Measurements from ENCODE around the gene RAB22A. TPM values are rescaled to one million over a fixed set of nuclear protein-coding genes. Genes with fewer than 3 reads are reported as not detected.
A peak's percentile ranks its signal among the peaks of the same experiment; 100 is the strongest.

The RAB22A gene
- total RNA-seq, 2 donors from 2014 or later = 8.4 to 11.6 TPM

DNA sequence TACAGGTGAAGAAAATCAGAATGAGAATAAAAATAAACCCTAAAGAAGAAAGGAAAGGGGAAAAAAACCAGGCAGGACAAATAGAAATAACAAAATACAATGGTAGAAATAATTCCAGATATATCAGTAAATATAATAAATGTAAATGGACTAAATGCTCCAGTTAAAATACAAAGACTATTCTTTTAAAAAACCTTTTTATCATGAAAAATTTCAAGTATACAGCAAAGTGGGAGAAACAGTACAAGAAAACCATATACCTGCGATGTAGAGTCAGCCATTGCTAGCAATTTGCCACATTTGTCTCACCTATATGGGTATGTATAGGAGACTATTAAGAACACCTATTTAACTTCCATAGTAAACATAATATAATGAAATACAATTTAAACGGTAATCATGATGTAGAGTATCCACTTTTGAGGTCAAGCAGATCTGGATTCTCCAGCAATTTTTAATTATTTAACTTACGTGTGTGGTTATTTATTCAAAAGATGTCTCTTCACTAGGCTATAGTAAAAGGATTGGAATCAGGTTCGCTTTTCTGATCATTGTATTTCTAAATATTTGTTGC, 78.6 kb downstream of the RAB22A start:
- WGBS, 2 experiments (ENCODE audit: insufficient coverage in 1 of 2, insufficient read length in 1 of 2) = 0 to 64% methylated on average over 1 to 3 of the region's 4 CpGs
- no peaks in the 10 kb centered on the region for H3K9me3 ChIP-seq (ENCODE audit: control insufficient read depth, low read length)
- peaks cover 4% of the 10 kb centered on the region for H3K4me1 ChIP-seq (ENCODE audit: control insufficient read depth, insufficient read depth, low read length)
- no peak overlapping the region for H3K9ac ChIP-seq (ENCODE audit: extremely low read depth, low read length, poor library complexity, severe bottlenecking)
- H3K4me3 ChIP-seq (ENCODE audit: low read length) = peak overlapping the region; percentile 70
- Mint-ChIP-seq H3K27me3 (ENCODE audit: insufficient read depth) (no peaks in the 10 kb centered on the region), H3K27ac (no peak overlapping the region), H3K4me1 (peaks cover 19% of the 10 kb centered on the region), H3K9me3 (peaks cover 2% of the 10 kb centered on the region), H3K4me3 (no peak overlapping the region), H3K36me3 (ENCODE audit: low read depth) (peaks cover 21% of the 10 kb centered on the region)
- TF ChIP-seq, protein P1, sequence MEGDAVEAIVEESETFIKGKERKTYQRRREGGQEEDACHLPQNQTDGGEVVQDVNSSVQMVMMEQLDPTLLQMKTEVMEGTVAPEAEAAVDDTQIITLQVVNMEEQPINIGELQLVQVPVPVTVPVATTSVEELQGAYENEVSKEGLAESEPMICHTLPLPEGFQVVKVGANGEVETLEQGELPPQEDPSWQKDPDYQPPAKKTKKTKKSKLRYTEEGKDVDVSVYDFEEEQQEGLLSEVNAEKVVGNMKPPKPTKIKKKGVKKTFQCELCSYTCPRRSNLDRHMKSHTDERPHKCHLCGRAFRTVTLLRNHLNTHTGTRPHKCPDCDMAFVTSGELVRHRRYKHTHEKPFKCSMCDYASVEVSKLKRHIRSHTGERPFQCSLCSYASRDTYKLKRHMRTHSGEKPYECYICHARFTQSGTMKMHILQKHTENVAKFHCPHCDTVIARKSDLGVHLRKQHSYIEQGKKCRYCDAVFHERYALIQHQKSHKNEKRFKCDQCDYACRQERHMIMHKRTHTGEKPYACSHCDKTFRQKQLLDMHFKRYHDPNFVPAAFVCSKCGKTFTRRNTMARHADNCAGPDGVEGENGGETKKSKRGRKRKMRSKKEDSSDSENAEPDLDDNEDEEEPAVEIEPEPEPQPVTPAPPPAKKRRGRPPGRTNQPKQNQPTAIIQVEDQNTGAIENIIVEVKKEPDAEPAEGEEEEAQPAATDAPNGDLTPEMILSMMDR (conservative IDR thresholded peaks at IDR 0.05) = no peak
- no peak for DNase-seq
- H3K36me3 ChIP-seq (ENCODE audit: control insufficient read depth, insufficient read depth, low read length) = peaks cover 27% of the 10 kb centered on the region
- no peak overlapping the region for H3K27ac ChIP-seq (ENCODE audit: low read depth, low read length)
- H3K27me3 ChIP-seq (ENCODE audit: control insufficient read depth, insufficient read depth, low read length, poor library complexity, severe bottlenecking) = no peaks in the 10 kb centered on the region

DNA sequence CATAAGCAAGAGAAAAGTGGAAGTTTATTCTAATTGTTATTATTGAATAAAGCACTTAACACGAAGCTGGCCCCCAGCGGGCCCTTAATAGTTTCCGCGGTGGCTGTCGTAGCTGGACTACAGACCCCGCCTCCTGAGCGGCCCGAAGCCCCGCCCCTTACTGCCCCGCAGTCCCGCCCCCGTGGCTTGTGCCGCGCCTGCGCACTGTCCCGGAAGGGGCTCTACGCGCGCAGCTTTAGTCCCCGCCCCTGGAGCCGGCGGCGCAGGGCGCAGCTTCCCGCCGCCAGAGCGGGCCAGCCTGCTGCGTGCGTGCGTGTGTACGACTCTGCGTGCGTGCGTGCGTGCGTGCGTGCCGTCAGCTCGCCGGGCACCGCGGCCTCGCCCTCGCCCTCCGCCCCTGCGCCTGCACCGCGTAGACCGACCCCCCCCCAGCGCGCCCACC, 79.4 kb downstream of the RAB22A start, which contains the start of gene VAPB:
Gene VAPB, plus strand, starts transcription at position 348 of the 442 bp plus-strand sequence. CDS start 231 bp downstream, outside the sequence.
- Histone ChIP-seq H3K36me3 (ENCODE audit: control insufficient read depth, insufficient read depth, low read length) (peaks cover 27% of the 10 kb centered on the region), H3K4me3 (ENCODE audit: low read length) (peak within 1 kb of the TSS; percentile 93), H3K27ac (ENCODE audit: low read depth, low read length) (peak within 1 kb of the TSS; percentile 80), H3K27me3 (ENCODE audit: control insufficient read depth, insufficient read depth, low read length, poor library complexity, severe bottlenecking) (no peaks in the 10 kb centered on the region), H3K9ac (ENCODE audit: extremely low read depth, low read length, poor library complexity, severe bottlenecking) (peak within 1 kb of the TSS; percentile 74), H3K9me3 (ENCODE audit: control insufficient read depth, low read length) (no peaks in the 10 kb centered on the region), H3K4me1 (ENCODE audit: control insufficient read depth, insufficient read depth, low read length) (peaks cover 4% of the 10 kb centered on the region)
- peak within 1 kb of the TSS; percentile 88 for H3K27ac Mint-ChIP-seq
- WGBS, 2 experiments (ENCODE audit: insufficient coverage in 1 of 2, insufficient read length in 1 of 2) = 0% methylated on average over 4 to 51 of the region's 51 CpGs
- TF ChIP-seq, protein P1 (conservative IDR thresholded peaks at IDR 0.05) = no peak
- peak within 1 kb of the TSS; percentile 72 for H3K4me3 Mint-ChIP-seq
- H3K9me3 Mint-ChIP-seq = peaks cover 2% of the 10 kb centered on the region
- no peaks in the 10 kb centered on the region for H3K27me3 Mint-ChIP-seq (ENCODE audit: insufficient read depth)
- DNase-seq = peak; percentile 98
- H3K4me1 Mint-ChIP-seq = peaks cover 19% of the 10 kb centered on the region
- peaks cover 26% of the 10 kb centered on the region for H3K36me3 Mint-ChIP-seq (ENCODE audit: low read depth)

DNA sequence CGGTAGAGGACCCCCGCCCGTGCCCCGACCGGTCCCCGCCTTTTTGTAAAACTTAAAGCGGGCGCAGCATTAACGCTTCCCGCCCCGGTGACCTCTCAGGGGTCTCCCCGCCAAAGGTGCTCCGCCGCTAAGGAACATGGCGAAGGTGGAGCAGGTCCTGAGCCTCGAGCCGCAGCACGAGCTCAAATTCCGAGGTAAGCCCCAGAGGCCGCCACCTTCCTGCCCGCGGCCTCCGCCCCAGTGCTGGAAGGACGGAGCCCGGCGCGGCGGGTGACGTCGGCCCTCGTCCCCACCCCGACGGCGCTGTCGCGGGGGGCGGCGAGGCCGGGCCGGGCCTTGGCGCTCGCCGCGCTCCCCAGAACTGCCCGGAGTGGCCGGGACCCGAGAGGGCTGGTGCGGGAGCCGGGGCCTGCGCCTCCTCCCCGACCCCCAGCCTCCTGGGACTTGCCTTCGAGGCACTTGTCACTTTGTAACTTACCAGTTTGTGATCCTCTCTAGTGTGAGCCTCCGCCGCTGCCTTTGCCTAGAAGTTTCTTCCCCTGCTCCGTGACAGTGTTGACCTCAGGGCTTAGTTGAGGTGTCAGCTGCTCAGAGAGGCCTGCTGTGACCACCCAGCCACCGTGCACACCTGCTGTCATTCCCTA, 79.9 kb downstream of the RAB22A start:
- Histone ChIP-seq H3K4me1 (ENCODE audit: control insufficient read depth, insufficient read depth, low read length) (peaks cover 4% of the 10 kb centered on the region), H3K9ac (ENCODE audit: extremely low read depth, low read length, poor library complexity, severe bottlenecking) (peak overlapping the region; percentile 74), H3K9me3 (ENCODE audit: control insufficient read depth, low read length) (no peaks in the 10 kb centered on the region), H3K27ac (ENCODE audit: low read depth, low read length) (peak overlapping the region; percentile 80), H3K36me3 (ENCODE audit: control insufficient read depth, insufficient read depth, low read length) (peaks cover 27% of the 10 kb centered on the region), H3K4me3 (ENCODE audit: low read length) (peak overlapping the region; percentile 93), H3K27me3 (ENCODE audit: control insufficient read depth, insufficient read depth, low read length, poor library complexity, severe bottlenecking) (no peaks in the 10 kb centered on the region)
- Mint-ChIP-seq H3K36me3 (ENCODE audit: low read depth) (peaks cover 30% of the 10 kb centered on the region), H3K27ac (peak overlapping the region; percentile 88), H3K4me1 (peaks cover 23% of the 10 kb centered on the region), H3K4me3 (peak overlapping the region; percentile 72), H3K27me3 (ENCODE audit: insufficient read depth) (no peaks in the 10 kb centered on the region), H3K9me3 (peaks cover 2% of the 10 kb centered on the region)
- no peak for DNase-seq
- TF ChIP-seq, protein P1 (conservative IDR thresholded peaks at IDR 0.05) = no peak
- 1 to 3% methylated on average over 35 to 56 of the region's 56 CpGs for WGBS, 2 experiments (ENCODE audit: insufficient coverage in 1 of 2, insufficient read length in 1 of 2)

Measured in endodermal cell (in vitro differentiated cells).